GM19035 (cell line): ENCODE data around the gene DAP.

Experiments used
- ATAC-seq: cut with Tn5 transposase; IDR thresholded peaks from one replicate; pipeline ENCODE4 v1.9.1; 2021; ENCODE audit not compliant: unreplicated experiment

The DAP gene

GRCh38 chr5:10712574-10713366 is 48.3 kb downstream of the DAP start:
- peak; percentile 83 for ATAC-seq

- no peak for ATAC-seq
Measured at GRCh38 chr5:10711562-10711961, 49.5 kb downstream of the DAP start.

GRCh38 chr5:10710513-10711128 is 50.4 kb downstream of the DAP start:
- no peak for ATAC-seq

GRCh38 chr5:10709933-10710332 is 51.1 kb downstream of the DAP start:
- no peak for ATAC-seq

DNA sequence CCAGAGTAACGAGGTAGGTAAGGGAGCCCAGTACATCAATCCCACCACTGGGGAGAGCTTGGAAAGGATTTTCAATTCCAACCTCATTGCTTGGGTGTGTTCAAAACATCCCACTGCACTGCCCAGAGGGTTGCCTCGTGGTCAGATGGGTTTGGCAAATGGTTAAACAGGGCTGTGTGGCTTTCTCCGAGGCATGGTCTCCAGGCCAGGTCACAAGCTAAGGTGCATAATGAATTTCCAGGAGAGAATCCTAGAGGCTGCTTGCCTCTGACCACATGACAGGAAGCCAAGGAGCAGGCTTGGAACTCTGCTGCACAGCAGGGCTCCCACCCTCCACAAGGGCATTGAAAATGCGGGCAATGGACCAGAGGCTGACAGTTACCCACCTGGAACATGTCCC is 51.6 kb downstream of the DAP start:
- ATAC-seq = no peak

DNA sequence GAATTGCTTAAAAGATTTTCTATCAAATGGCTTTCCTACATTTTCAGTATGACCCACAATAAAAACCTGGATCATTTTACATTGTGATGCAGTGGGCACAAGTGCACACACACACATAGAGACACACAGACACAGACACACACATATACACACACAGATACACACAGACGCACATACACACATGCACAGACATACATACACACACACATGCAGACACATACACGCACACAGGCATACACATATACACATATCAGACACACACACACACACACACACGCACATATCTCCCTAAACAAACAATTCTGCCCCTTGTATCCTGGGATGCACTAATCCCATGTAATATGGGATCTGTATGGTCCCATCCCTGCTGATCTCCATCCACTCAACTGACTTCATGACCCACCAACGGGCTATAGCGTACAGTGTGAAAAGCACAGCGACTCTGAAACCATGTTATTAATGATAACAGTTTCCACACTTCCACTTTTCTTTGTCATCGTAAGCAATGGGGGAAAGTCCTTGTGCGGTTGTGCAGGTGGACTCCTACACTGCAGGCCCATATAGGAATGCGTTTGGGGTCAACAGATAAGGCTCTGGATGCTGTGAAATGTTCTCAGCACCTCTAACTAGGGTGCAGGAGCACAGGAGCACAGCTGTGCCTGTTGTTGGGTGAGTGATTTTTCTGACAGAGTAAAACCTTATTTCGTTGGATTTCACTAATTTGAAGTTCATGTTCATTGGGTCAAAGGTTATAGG is 52.7 kb downstream of the DAP start:
- no peak for ATAC-seq

- ATAC-seq = no peak
Measured at GRCh38 chr5:10707198-10708142, 53.6 kb downstream of the DAP start.

DNA sequence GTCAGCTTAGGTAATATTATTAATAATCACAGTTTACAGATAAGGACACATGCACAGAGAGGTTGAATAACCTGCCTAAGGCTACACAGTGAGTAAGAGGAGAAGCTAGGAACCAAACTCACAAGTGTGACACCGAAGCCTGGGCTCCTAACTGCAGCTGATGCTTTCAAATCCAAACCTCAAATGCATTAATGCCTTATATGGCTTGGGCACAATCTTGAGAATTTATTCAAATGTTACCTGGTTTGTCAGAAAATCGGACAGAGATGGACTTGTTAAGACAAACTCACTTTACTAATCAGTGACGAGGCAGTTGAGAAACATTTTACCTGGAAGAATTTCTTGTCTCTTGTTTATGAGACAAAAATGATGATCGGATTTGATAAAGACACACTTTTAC is 54.7 kb downstream of the DAP start:
- ATAC-seq = no peak

DNA sequence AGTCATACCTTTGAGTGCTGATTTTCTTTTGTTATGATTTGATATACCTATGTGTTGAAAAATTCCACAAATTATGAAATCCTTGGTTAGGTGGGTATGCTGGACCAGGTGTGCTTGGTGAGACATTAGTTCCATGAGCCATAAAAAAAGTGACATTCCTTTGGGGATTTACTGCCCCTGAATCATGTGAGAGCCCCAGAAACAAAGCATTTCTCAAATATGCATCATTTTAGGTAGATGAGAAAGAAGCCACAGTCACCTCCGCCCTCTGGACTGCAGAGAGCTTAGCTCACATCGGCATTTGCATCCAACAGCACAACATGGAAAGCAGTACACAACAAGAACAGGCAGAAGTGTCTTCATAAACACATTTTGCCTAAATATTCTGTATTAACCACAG is 55.3 kb downstream of the DAP start:
- ATAC-seq = no peak

DNA sequence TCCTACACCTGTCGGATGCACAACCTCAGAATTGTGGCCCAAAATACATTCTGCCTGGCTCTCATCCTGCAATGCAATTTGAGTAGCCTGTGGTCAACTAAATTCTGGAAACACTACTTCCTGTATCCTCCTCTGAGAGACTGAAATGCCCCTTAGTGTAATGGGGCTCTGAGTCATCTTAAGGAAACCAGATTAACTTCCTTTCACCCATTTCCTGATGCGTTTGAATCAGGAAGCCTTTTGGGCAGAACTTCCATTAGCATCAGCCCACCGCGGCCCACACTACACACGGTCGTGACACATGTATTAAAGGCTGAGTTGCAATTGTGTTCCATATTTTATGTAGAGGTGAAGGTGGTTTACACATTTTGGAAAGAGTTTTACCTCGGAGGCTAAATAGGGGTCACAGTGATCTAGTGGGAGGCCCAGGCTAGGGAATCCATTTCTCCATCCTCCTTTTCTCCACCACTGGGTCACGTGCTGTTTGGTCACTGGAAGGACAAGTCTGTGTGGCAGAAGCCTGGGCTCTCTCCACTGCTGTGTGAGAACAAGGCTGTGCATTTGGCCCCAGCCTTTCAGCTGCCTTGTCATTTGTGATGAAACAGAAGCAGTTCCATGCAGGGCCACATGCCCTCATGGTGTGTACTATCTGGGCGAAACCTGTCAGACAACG is 55.9 kb downstream of the DAP start:
- ATAC-seq = no peak

DNA sequence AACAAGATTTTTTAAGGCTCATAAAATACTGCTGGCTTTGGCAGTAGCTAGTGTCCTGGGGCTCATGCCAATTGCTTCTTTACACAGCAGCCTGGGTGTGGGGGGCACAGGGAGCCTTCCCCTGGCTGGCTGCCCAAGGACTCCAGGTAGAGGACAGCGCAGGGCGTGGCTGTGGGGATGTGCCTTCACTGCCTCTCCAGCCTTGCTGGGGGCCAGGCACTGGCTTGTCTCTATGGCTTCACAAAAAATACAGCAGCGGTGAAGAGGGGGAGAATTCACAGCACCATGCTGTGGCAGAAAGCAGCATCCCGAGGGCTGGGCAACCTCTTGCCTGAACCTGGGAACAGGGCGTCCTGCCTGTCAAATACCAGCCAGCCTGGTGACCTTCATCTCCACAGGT is 57.4 kb downstream of the DAP start:
- ATAC-seq = no peak

- no peak for ATAC-seq
Measured at GRCh38 chr5:10702911-10703491, 58.0 kb downstream of the DAP start.

- no peak for ATAC-seq
Measured at GRCh38 chr5:10702040-10702629, 58.9 kb downstream of the DAP start.

DNA sequence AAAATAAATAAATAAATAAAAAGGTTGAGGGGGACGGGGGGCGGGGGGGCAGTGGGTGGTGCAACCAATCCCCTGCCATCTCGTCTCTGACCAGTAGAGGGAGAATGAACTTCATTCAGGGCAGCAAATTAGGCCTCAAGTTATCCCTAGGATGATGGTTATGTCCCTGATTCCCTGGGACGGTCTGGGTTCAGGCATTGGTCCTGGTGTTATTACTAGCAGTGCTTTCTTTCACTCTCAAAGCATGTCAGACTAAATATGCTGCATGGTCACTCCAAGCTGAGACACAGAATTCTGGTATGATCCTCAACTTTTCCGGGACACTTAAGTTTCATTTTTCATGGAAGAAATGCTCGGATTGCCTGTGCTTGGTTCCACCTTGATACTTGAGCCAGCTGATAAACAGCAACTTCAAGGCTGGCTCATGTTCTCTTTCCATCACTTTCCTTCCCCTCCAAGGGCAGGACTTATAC is 59.4 kb downstream of the DAP start:
- no peak for ATAC-seq

DNA sequence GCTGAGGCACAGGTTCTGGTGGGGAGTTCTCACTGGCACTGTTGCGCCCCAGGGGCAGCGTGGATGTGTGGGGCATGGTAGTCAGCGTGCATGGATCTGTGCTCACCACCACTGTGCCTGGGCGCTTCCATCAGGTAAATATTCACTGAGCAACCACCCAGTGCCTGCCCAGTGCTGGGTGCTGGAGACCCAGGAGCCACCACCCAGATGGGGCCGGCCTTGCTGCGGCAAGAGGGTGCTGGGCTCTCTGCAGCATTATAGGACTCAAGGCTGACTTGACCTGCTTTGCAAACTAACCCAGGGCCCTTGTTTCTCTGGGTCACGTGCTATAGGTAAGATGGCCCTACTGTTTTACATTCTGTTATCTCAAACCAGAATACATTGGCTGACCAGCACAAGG is 60.5 kb downstream of the DAP start:
- no peak for ATAC-seq

GRCh38 chr5:10699987-10700386 is 61.0 kb downstream of the DAP start:
- peak; percentile 54 for ATAC-seq

DNA sequence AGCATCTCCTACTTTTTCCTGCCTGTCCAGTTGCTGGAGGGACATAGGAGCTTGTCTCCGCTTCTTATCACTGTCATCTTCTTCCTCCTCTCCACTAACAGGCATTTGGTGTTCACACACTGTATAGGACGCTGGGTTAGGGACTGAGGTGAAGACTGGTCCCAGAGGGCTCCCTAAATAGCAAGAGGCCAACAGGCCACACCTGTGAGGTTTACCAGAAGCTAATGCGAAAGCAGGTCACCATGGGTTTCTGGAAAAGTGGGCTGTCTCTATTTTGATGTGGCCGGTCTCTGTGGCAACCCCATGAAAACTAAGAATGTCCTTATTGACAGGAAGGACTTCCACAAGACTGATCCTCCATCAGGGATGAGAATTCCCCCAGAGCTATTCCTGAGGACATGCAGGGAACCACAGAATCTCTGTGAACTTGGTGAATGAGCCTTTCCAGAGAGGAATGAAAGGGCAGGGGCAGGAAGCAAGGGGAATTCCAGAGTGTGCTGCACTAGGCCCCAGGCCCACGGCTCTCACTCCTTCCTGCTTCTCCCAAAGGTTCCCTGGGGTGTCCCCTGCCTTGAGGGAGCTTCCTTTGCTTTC is 61.7 kb downstream of the DAP start:
- ATAC-seq = peak; percentile 43

DNA sequence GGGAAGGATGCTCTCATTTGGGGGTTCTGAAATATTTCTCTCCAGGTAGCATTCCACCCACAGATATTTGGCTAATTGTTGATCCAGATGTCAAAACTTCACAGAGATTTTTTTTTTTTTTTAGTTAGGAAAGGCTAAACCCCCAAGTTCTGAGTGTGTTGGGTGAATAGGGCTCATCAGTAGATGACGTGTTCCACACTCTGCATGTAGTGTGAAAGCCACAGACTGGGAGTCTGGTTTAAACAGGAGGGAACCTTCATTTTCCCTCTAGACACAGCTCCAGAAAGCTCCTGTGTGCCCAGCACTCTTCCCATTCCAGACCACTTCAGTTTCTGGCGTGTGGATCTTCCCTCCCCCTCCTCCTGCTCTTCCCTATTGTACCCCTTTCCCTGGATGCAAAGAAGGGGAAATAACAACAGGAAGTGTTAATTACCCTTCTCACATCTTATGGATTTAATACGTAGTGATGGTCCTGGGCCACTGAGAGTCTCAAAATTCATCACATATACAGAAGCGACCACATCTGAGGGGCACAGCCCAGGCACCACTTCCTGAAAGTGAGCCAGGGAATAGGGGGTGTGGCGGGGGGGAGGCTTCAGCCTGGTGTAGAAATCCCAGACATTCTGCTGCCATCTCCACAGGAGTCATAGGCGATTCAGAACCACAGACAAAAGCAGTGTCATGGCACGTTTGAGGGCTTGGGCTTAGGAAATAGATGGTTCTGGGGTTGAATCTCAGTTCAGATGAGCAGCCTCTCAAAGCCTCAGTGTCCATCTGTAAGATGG is 65.1 kb downstream of the DAP start:
- no peak for ATAC-seq
